CD1c-positive myeloid dendritic cell (primary cell): ENCODE measurements around the gene TLK1.

Experiments
- DNase-seq: peaks from one replicate; pipeline ENCODE4 v3.0.0-alpha.2; 2016; ENCODE audit errors: extremely low spot score

The TLK1 gene

GRCh38 chr2:170966648-170967396 lies 193.9 kb downstream of the TLK1 start:
- DNase-seq, result no peak

GRCh38 chr2:170965446-170966225 lies 195.1 kb downstream of the TLK1 start:
- no peak for DNase-seq

- DNase-seq, result no peak
Measured at GRCh38 chr2:170963386-170963785, 197.3 kb downstream of the TLK1 start.

GRCh38 chr2:170953941-170954340 lies 206.8 kb downstream of the TLK1 start:
- DNase-seq, result no peak

- DNase-seq, result peak; percentile 59
Measured at GRCh38 chr2:170950221-170950761, 210.4 kb downstream of the TLK1 start.

- DNase-seq, result no peak
Measured at GRCh38 chr2:170949415-170949814, 211.3 kb downstream of the TLK1 start.

GRCh38 chr2:170944545-170944944 lies 216.1 kb downstream of the TLK1 start:
- DNase-seq, result no peak

- DNase-seq, result no peak
Measured at GRCh38 chr2:170943596-170943995, 217.1 kb downstream of the TLK1 start.

- DNase-seq, result no peak
Measured at GRCh38 chr2:170943041-170943440, 217.7 kb downstream of the TLK1 start.

- DNase-seq, result no peak
Measured at GRCh38 chr2:170942615-170943014, 218.1 kb downstream of the TLK1 start.
